Retina (tissue), 1 donor: Measurements from ENCODE around the gene CD300A.
"Not testable (repeated sequence)": the region's sequence is repeated elsewhere in the genome, so short reads cannot be mapped to it uniquely, and the experiment has no call there.

Experiments
- DNase-seq: peaks from one replicate; pipeline ENCODE4 v3.0.0-alpha.2; 2016

Gene CD300A

DNA sequence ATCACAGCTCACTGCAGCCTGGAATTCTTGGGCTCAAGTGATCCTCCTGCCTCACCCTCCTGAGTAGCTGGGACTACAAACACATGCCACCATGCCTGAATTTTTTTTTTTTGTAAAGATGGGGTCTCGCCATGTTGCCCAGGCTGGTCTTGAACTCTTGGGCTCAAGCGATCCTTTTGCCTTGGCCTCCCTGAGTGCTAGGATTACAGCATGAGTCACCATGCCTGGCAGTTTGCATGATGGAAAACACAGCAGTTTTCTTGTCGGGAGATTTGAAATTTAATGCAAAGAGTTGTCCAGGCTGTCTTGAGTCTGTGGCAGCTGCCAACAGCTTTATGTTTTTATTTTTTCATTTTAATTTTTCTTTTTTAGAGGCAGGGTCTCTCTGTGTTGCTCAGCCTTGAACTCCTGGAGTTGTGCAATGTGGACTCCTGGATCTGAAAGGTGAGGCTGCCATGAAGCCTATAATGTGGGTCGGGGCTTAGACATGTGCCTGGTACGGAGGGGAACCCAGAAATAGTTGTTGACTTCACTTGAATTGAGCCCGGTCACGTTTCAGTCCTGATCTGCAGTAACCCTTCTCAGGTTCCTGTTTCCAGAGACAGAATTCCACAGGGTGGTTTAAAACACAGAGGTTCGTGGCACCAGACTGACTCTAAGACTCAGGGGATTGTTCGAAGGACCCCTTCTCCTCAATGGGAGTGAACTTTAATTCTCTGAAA lies 18.7 kb downstream of the CD300A start:
- no peak for DNase-seq

DNA sequence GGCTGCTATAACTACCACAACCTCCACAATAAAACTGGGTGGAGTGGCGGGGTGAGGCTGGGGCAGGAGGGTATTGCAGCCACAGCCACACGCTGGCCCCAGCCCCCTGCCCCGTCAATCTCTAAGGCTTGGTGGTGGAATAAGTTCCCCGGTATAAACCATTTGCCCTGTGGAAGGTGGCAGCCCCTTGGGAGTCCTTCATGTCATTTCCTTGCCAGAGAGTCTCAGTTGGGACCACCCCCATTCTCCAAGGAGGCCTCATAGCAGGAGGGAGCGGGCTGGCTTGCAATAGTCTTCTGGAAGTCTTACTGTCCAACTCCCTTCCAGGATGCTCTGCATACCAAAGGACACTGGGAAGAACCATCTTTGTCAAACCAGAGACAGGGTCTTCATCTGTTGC lies 19.4 kb downstream of the CD300A start:
- no peak for DNase-seq

- DNase-seq: not testable (repeated sequence)
Observed at GRCh38 chr17:74488276-74488675, 21.8 kb downstream of the CD300A start.

- no peak for DNase-seq
Observed at GRCh38 chr17:74490716-74491115, 24.3 kb downstream of the CD300A start.

DNA sequence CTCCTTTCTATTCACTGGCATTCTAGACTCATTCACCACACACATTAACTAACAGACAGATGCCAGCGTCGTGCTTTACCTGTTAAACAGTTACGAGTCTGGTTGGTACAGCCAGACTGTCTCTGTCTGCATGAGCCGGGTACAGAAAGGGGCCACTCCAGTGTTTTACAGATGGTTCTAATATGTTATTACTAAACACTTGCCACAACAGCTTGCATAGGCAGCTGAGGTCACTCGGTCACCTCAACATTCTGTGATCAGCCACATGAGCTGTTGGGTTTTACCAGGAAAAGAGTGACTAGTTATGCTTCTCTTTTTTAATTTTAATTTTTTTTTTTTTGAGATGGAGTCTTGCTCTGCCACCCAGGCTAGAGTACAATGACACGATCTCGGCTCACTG lies 25.2 kb downstream of the CD300A start:
- DNase-seq: no peak

DNA sequence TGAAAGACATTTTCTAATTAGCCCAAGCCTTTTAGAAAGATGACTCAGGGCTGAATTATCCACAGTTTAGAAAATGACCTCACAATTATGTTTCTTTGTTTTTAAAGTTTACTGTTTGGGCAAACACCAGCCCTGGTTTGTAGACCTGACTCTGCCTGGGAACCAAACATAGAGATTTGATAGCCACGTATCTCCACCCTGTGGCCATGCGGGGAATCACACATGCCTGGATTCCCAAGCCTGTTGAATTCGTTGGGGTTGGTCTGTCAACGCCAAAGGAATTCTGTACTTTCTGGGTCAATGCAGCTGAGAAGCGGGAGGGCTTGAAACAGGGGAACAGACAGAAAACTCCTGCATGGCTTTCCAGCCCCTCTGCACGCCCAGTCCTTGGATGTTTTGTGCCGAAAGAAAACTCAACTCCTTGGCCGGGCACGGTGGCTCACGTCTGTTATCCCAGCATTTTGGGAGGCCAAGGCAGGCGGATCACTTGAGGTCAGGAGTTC lies 26.9 kb downstream of the CD300A start:
- DNase-seq: peak; percentile 81

- DNase-seq: no peak
Observed at GRCh38 chr17:74497471-74497870, 31.0 kb downstream of the CD300A start.

GRCh38 chr17:74499992-74500391 lies 33.6 kb downstream of the CD300A start:
- DNase-seq: no peak

DNA sequence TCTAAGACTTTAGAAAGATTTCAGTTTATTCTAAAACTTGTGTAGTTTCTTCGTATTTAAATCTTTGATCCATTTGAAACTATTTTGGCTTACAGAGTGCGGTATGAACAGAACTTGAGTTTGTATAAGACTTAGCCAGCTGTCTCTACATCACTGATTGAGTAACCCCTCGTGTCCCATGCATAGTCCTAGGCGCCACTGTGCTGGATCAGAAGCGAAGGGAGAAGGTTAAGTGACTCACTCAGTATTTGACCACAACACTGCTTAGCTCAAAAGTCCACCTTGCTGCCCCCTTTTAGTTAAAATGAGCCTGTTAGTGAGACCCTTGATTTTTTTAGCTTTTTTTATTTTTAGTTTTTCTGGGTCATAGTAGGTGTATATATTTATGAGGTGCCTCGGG lies 36.4 kb downstream of the CD300A start:
- DNase-seq: no peak

DNA sequence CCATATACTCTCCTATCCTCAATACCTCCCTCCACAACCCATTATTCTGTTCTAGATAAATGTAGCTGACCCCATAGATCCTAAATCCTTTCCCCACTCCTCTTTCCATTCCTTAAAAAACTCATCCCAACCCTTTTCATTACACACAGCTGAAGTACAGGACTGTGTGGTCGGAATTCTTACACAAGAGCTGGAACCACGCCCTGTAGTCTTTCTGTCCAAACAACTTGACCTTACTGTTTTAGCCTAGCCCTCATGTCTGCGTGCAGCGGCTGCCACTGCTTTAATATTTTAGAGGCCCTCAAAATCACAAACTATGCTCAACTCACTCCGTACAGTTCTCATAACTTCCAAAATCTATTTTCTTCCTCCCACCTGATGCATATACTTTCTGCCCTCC lies 37.5 kb downstream of the CD300A start:
- DNase-seq: not testable (repeated sequence)

GRCh38 chr17:74508156-74508555 lies 41.7 kb downstream of the CD300A start:
- DNase-seq: no peak

- DNase-seq: no peak
Observed at GRCh38 chr17:74512036-74512435, 45.6 kb downstream of the CD300A start.

DNA sequence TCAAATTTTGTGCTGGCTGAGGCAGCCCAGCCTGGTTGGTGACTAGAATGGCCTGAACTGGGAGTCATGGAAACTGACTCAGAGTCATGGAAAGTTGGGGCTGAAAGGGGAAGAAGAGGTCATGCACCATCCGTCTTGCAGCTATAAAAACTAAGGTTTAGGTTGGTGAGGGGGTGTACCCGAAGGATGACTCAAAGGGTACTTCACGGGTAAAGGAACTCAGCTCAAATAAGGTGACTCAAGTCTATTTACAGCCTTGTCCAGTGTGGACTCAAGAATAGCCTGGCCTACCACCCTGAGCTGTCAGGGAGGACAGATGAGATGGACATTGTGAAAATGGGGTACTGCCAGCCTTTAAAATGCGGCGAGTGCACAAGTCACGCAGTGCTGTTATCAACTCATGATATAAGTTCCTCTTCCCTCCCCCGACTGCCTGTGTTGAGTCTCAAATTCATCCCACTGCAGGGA lies 46.2 kb downstream of the CD300A start:
- no peak for DNase-seq

- DNase-seq: peak; percentile 17
Observed at GRCh38 chr17:74513987-74514631, 47.7 kb downstream of the CD300A start.

GRCh38 chr17:74514632-74515334 lies 48.3 kb downstream of the CD300A start:
- no peak for DNase-seq

- no peak for DNase-seq
Observed at GRCh38 chr17:74515941-74516340, 49.5 kb downstream of the CD300A start.

DNA sequence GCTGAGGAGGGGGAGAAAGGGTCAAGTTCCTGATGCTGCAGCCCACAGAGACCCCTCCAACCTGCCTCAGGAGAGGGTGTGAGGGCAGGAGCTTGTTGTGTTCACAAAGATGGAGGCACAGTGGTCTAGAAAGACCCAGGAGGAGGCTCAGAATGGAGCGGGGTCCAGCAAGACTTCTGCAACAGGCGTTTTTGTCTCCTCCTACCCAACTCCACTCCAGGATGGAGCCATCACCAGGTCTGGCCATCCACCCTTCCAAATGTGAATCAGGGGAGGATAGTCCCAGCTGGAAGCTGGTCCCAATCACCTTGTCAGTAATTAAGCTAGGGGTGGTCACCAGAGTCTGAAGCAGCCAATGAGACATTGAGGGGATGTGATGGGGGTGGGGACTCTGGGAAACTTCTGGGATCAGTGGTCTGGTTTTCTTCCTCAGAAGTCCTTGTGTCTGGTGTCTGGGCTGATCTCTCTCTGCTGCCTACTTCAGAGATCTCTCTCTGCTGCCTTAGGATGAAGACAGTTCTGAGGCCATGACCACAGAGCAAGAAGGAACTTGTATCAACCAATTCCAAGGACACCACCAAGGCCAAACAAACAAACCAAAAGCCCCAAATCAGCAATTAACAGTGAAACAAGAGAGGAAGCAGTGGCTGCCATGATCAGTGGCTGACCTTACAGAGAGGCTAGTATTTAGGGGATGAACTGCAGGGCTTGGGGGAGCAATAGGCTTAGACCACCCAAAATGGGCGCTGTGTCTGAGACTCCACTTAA lies 50.3 kb downstream of the CD300A start:
- DNase-seq: no peak

DNA sequence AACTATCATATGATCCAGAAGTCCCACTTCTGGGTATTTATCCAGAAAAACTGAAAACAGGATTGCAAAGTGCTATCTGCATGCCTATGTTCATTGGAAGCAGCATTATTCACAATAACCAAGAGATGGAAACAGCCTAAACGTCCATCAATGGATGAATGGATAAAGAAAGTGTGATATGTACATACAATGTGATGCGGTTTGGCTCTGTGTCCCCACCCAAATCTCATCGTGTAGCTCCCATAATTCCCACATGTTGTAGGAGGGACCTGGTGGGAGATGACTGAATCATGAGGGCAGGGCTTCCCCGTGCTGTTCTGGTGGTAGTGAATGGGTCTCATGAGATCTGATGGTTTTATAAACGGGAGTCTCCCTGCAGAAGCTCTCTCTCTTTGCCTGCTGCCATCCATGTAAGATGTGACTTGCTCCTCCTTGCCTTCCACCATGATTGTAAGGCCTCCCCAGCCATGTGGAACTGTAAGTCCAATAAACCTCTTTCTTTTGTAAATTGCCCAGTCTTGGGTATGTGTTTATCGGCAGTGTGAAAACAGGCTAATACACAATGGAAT lies 52.1 kb downstream of the CD300A start:
- DNase-seq: not testable (repeated sequence)

GRCh38 chr17:74520016-74520434 lies 53.6 kb downstream of the CD300A start:
- no peak for DNase-seq

- no peak for DNase-seq
Observed at GRCh38 chr17:74520790-74521480, 54.5 kb downstream of the CD300A start.

- DNase-seq: no peak
Observed at GRCh38 chr17:74521701-74522201, 55.3 kb downstream of the CD300A start.
